Mesendoderm (in vitro differentiated cells): ENCODE data around the gene UBE2QL1.
"Not testable (repeated sequence)": the region's sequence is repeated elsewhere in the genome, so short reads cannot be mapped to it uniquely, and the experiment has no call there.

Source experiments
- DNase-seq: peaks from one replicate; pipeline ENCODE4 v3.0.0; 2013
- H2AK5ac ChIP-seq: 2 replicates; pipeline ENCODE4 v1.6.1; 2013; ENCODE audit warnings: low read length, inconsistent platforms
- H2BK120ac ChIP-seq: 2 replicates; pipeline ENCODE4 v1.6.1; 2013; ENCODE audit warnings: low read depth, mild to moderate bottlenecking, low read length, moderate library complexity, mixed read lengths
- H2BK15ac ChIP-seq: replicated peaks from 2 replicates; pipeline ENCODE4 v1.6.1; 2013; ENCODE audit warnings: low read depth, mild to moderate bottlenecking, moderate library complexity
- H2BK5ac ChIP-seq: 2 replicates; pipeline ENCODE4 v1.6.1; 2013; ENCODE audit warnings: low read length, inconsistent platforms
- H3K18ac ChIP-seq: 2 replicates; pipeline ENCODE4 v1.6.1; 2013; ENCODE audit warnings: mild to moderate bottlenecking, low read length, mixed read lengths
- H3K23ac ChIP-seq: one replicate; pipeline ENCODE4 v1.6.1; 2013; ENCODE audit warnings: low read length
- H3K27ac ChIP-seq: 2 replicates; pipeline ENCODE4 v1.5.1; 2013; ENCODE audit warnings: low read depth, mild to moderate bottlenecking, inconsistent platforms, low read length, moderate library complexity
- H3K27me3 ChIP-seq: 2 replicates; pipeline ENCODE4 v1.6.1; 2013; ENCODE audit warnings: low read length, control low read depth, mild to moderate bottlenecking, inconsistent platforms; ENCODE audit not compliant: insufficient read depth, poor library complexity
- H3K36me3 ChIP-seq: 2 replicates; pipeline ENCODE4 v1.6.1; 2013; ENCODE audit warnings: low read length, inconsistent platforms; ENCODE audit not compliant: control insufficient read depth, insufficient read depth
- H3K4ac ChIP-seq: one replicate; pipeline ENCODE4 v1.6.1; 2013; ENCODE audit warnings: low read depth, mild to moderate bottlenecking, low read length, moderate library complexity
- H3K4me1 ChIP-seq: 2 replicates; pipeline ENCODE4 v1.6.1; 2013; ENCODE audit warnings: low read depth, low read length, inconsistent platforms; ENCODE audit not compliant: control insufficient read depth
- H3K4me2 ChIP-seq: 2 replicates; pipeline ENCODE4 v1.6.1; 2013; ENCODE audit warnings: low read length
- H3K4me3 ChIP-seq: 2 replicates; pipeline ENCODE4 v1.5.1; 2013; ENCODE audit warnings: mild to moderate bottlenecking, low read length
- H3K56ac ChIP-seq: one replicate; pipeline ENCODE4 v1.6.1; 2013; ENCODE audit warnings: low read length
- H3K79me1 ChIP-seq: 2 replicates; pipeline ENCODE4 v1.6.1; 2013; ENCODE audit warnings: low read length, inconsistent platforms
- H3K79me2 ChIP-seq: 2 replicates; pipeline ENCODE4 v1.6.1; 2013; ENCODE audit warnings: mild to moderate bottlenecking, low read length; ENCODE audit not compliant: control insufficient read depth, insufficient read depth
- H3K9ac ChIP-seq: 2 replicates; pipeline ENCODE4 v1.6.1; 2013; ENCODE audit warnings: low read length, inconsistent platforms
- H4K5ac ChIP-seq: one replicate; pipeline ENCODE4 v1.6.1; 2013; ENCODE audit warnings: low read length
- H4K8ac ChIP-seq: one replicate; pipeline ENCODE4 v1.6.1; 2013; ENCODE audit warnings: low read depth, mild to moderate bottlenecking, control low read depth, low read length, moderate library complexity
- WGBS: extraction: QIAGEN DNeasy Blood & Tissue Kit; methylation state at CpG from one replicate; pipeline ENCODE4 v1.1.7; 2013; ENCODE audit warnings: low lambda C conversion rate, missing lambda C conversion rate; ENCODE audit not compliant: insufficient coverage; ENCODE audit errors: extremely low coverage; 5-methylcytosine and 5-hydroxymethylcytosine counted together

UBE2QL1 gene

GRCh38 chr5:6515812-6516211 is 67.2 kb downstream of the UBE2QL1 start:
- not testable (repeated sequence) for H2BK120ac ChIP-seq, H2BK5ac ChIP-seq, H3K56ac ChIP-seq, H3K27ac ChIP-seq, H3K79me1 ChIP-seq, DNase-seq, H2BK15ac ChIP-seq, H3K18ac ChIP-seq, H3K36me3 ChIP-seq, H3K4ac ChIP-seq, H3K4me1 ChIP-seq, H3K27me3 ChIP-seq, H3K79me2 ChIP-seq, H4K8ac ChIP-seq, H3K9ac ChIP-seq, H3K4me2 ChIP-seq, H4K5ac ChIP-seq, H3K23ac ChIP-seq, H2AK5ac ChIP-seq, H3K4me3 ChIP-seq
- WGBS = 100% methylated on average over 1 of the region's 5 CpGs

GRCh38 chr5:6516823-6517222 is 68.2 kb downstream of the UBE2QL1 start:
- H3K79me1 ChIP-seq = no peaks in the 10 kb centered on the region
- no peak for DNase-seq
- H3K27me3 ChIP-seq = no peaks in the 10 kb centered on the region
- H3K18ac ChIP-seq = no peak overlapping the region
- H3K4me3 ChIP-seq = no peak overlapping the region
- no peak overlapping the region for H2AK5ac ChIP-seq
- no peaks in the 10 kb centered on the region for H3K79me2 ChIP-seq
- no peak overlapping the region for H3K4me2 ChIP-seq
- no peak overlapping the region for H3K27ac ChIP-seq
- no peak overlapping the region for H4K5ac ChIP-seq
- H3K23ac ChIP-seq = no peak overlapping the region
- H3K4ac ChIP-seq = no peak overlapping the region
- no peak overlapping the region for H3K56ac ChIP-seq
- no peaks in the 10 kb centered on the region for H3K36me3 ChIP-seq
- no CpG with 5 or more reads among the region's 4 CpGs for WGBS
- H2BK120ac ChIP-seq = no peak overlapping the region
- no peak overlapping the region for H4K8ac ChIP-seq
- H3K9ac ChIP-seq = no peak overlapping the region
- no peak overlapping the region for H2BK15ac ChIP-seq
- H3K4me1 ChIP-seq = no peaks in the 10 kb centered on the region
- no peak overlapping the region for H2BK5ac ChIP-seq

GRCh38 chr5:6517510-6517909 is 68.9 kb downstream of the UBE2QL1 start:
- no CpG with 5 or more reads among the region's 6 CpGs for WGBS
- Histone ChIP-seq H3K27ac (no peak overlapping the region), H2AK5ac (no peak overlapping the region), H3K9ac (no peak overlapping the region), H3K4me2 (no peak overlapping the region), H3K4me3 (no peak overlapping the region), H3K4me1 (no peaks in the 10 kb centered on the region), H2BK120ac (no peak overlapping the region), H3K36me3 (no peaks in the 10 kb centered on the region), H2BK5ac (no peak overlapping the region), H3K23ac (no peak overlapping the region), H4K8ac (no peak overlapping the region), H3K4ac (no peak overlapping the region), H3K18ac (no peak overlapping the region), H4K5ac (no peak overlapping the region), H3K56ac (no peak overlapping the region), H3K79me1 (no peaks in the 10 kb centered on the region), H3K79me2 (no peaks in the 10 kb centered on the region), H2BK15ac (no peak overlapping the region), H3K27me3 (no peaks in the 10 kb centered on the region)
- DNase-seq = no peak

- no peak overlapping the region for H2AK5ac ChIP-seq
- no peak overlapping the region for H3K56ac ChIP-seq
- H3K4me1 ChIP-seq = no peaks in the 10 kb centered on the region
- H3K23ac ChIP-seq = no peak overlapping the region
- H3K79me1 ChIP-seq = no peaks in the 10 kb centered on the region
- no peak overlapping the region for H2BK120ac ChIP-seq
- H3K4me3 ChIP-seq = no peak overlapping the region
- no CpG with 5 or more reads among the region's 9 CpGs for WGBS
- no peak overlapping the region for H4K8ac ChIP-seq
- no peak overlapping the region for H3K4me2 ChIP-seq
- H3K36me3 ChIP-seq = no peaks in the 10 kb centered on the region
- H3K4ac ChIP-seq = no peak overlapping the region
- no peak for DNase-seq
- no peak overlapping the region for H4K5ac ChIP-seq
- no peaks in the 10 kb centered on the region for H3K27me3 ChIP-seq
- no peak overlapping the region for H2BK5ac ChIP-seq
- no peak overlapping the region for H3K9ac ChIP-seq
- H2BK15ac ChIP-seq = no peak overlapping the region
- H3K18ac ChIP-seq = no peak overlapping the region
- H3K79me2 ChIP-seq = no peaks in the 10 kb centered on the region
- no peak overlapping the region for H3K27ac ChIP-seq
Observed at GRCh38 chr5:6518298-6519057, 69.8 kb downstream of the UBE2QL1 start.

- no peak overlapping the region for H4K8ac ChIP-seq
- H3K79me1 ChIP-seq = no peaks in the 10 kb centered on the region
- no peak overlapping the region for H4K5ac ChIP-seq
- no peak for DNase-seq
- no peak overlapping the region for H2BK5ac ChIP-seq
- no peaks in the 10 kb centered on the region for H3K36me3 ChIP-seq
- H3K9ac ChIP-seq = no peak overlapping the region
- no peak overlapping the region for H3K27ac ChIP-seq
- no peaks in the 10 kb centered on the region for H3K79me2 ChIP-seq
- no peak overlapping the region for H2BK120ac ChIP-seq
- H3K27me3 ChIP-seq = no peaks in the 10 kb centered on the region
- no CpG with 5 or more reads among the region's 5 CpGs for WGBS
- H2AK5ac ChIP-seq = no peak overlapping the region
- H3K4me1 ChIP-seq = no peaks in the 10 kb centered on the region
- H3K56ac ChIP-seq = no peak overlapping the region
- no peak overlapping the region for H3K23ac ChIP-seq
- H3K18ac ChIP-seq = no peak overlapping the region
- H3K4me3 ChIP-seq = no peak overlapping the region
- no peak overlapping the region for H3K4ac ChIP-seq
- H2BK15ac ChIP-seq = no peak overlapping the region
- H3K4me2 ChIP-seq = no peak overlapping the region
Observed at GRCh38 chr5:6520201-6520600, 71.5 kb downstream of the UBE2QL1 start.

GRCh38 chr5:6522331-6522730 is 73.7 kb downstream of the UBE2QL1 start:
- Histone ChIP-seq H3K4me1 (no peaks in the 10 kb centered on the region), H3K27ac (no peak overlapping the region), H3K79me2 (no peaks in the 10 kb centered on the region), H3K27me3 (no peaks in the 10 kb centered on the region), H3K4me2 (no peak overlapping the region), H3K18ac (no peak overlapping the region), H2BK120ac (no peak overlapping the region), H2BK15ac (no peak overlapping the region), H3K4me3 (no peak overlapping the region), H3K56ac (no peak overlapping the region), H2AK5ac (no peak overlapping the region), H3K4ac (no peak overlapping the region), H2BK5ac (no peak overlapping the region), H3K23ac (no peak overlapping the region), H3K79me1 (no peaks in the 10 kb centered on the region), H3K36me3 (no peaks in the 10 kb centered on the region), H4K5ac (no peak overlapping the region), H3K9ac (no peak overlapping the region), H4K8ac (no peak overlapping the region)
- no peak for DNase-seq
- no CpG with 5 or more reads among the region's 16 CpGs for WGBS
